Rectal smooth muscle tissue (tissue), 1 donor: ENCODE measurements around the gene CDK2.

Source experiments
- H3K27ac ChIP-seq: one replicate; pipeline ENCODE4 v1.7.0; 2013; ENCODE audit warnings: low read depth, low read length, inconsistent platforms
- H3K27me3 ChIP-seq: one replicate; pipeline ENCODE4 v1.7.0; 2013; ENCODE audit warnings: low read length; ENCODE audit not compliant: control insufficient read depth, insufficient read depth
- H3K36me3 ChIP-seq: one replicate; pipeline ENCODE4 v1.7.0; 2013; ENCODE audit warnings: low read length; ENCODE audit not compliant: control insufficient read depth, insufficient read depth
- H3K4me1 ChIP-seq: one replicate; pipeline ENCODE4 v1.7.0; 2013; ENCODE audit warnings: low read length; ENCODE audit not compliant: control insufficient read depth, insufficient read depth
- H3K4me3 ChIP-seq: one replicate; pipeline ENCODE4 v1.7.0; 2013; ENCODE audit warnings: low read length
- H3K9ac ChIP-seq: one replicate; pipeline ENCODE4 v1.7.0; 2013; ENCODE audit warnings: low read length

Gene CDK2

DNA sequence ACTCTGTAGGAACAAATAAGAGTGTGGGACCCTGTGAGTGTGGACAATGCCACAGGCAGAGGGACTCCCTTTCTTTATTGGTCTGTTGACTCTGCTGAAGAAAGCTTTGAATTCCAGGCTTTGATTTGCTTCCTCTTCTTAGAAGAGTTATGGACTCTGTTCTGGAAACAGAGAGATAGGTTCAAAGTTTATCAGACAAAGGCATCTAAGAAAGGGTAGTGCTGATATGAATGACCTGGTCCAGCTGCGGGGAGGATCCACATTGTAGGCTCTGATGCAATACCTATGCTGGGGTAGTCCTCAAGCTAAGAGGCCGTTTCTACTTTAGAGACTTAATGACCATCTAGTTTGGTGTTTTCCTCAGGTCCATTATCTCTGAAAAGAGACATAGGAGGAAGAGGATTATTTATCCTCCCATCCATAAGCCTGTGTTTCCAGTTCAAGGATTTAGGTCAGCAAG, 43.5 kb downstream of the CDK2 start:
- H3K27ac ChIP-seq: no peak overlapping the region
- peaks cover 3% of the 10 kb centered on the region for H3K4me1 ChIP-seq
- H3K36me3 ChIP-seq: no peaks in the 10 kb centered on the region
- H3K4me3 ChIP-seq: no peak overlapping the region
- H3K9ac ChIP-seq: no peak overlapping the region
- no peaks in the 10 kb centered on the region for H3K27me3 ChIP-seq

DNA sequence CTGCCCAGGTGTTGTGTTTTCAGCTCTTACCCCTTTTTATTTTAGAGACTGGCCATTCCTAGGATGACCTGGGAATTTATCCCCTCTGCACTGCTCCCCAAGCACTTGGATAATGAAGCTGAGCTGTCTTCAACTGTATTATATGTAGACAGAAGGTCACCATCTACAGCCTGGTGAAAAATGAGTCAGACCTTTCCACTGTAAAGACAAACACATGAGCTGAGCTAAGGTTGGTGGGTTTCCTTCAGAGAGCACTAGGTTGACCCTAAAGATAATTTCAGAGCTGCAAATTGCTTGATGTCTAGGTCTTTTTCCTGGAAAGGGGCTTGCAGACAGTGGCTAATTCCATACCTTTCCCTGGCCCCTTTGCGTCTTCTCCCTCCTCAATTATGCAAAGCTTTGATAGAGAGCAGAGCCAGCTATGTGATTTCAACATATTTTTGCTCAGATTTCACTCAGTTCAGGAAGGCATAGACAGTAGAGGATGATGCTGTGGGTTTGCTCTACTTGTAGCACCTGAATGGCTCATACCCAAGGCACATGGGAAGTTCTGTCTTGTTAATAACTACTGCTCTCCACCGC, 45.0 kb downstream of the CDK2 start:
- Histone ChIP-seq H3K27me3 (no peaks in the 10 kb centered on the region), H3K4me1 (peaks cover 3% of the 10 kb centered on the region), H3K9ac (no peak overlapping the region), H3K36me3 (no peaks in the 10 kb centered on the region), H3K27ac (no peak overlapping the region), H3K4me3 (no peak overlapping the region)

DNA sequence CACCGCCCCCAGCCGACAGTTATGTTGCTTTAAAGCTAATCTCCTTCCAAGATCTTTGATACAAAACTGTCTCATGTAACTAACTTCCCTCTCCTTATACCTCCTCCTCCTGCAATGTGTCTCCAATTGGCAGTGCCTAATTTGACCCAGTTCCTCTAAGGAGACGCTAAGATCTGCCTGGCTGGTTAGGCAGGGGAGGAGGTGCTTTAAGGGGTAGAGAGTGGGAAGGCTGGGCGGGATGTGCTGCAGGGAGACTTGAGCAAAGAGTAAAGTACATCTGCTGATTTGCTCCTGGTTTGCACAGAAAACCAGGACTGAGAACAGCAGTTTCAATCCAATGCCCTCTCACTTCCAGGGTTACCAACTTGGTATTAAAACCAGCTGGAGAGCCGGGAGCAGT, 46.9 kb downstream of the CDK2 start:
- H3K9ac ChIP-seq: no peak overlapping the region
- H3K36me3 ChIP-seq: no peaks in the 10 kb centered on the region
- no peaks in the 10 kb centered on the region for H3K27me3 ChIP-seq
- H3K4me1 ChIP-seq: no peaks in the 10 kb centered on the region
- H3K4me3 ChIP-seq: no peak overlapping the region
- H3K27ac ChIP-seq: no peak overlapping the region

DNA sequence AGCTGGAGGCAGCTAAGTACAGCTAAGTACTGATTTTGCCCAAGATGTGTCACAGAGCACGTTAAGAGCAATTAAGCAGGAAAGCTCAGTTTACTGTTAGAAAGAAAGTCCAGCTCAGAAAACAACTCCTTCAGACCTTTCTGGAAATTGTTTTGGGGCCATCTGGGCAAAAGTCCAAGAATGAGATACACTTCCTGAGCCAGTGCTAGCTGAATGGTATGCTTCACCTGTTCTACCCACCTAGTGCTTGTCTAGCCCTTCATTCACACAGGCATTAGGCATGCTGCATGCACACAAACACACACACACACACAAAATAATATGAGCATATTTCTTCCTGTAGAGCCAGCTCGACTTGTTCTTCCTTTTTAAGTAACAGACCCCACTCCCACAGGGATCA, 47.6 kb downstream of the CDK2 start:
- H3K4me1 ChIP-seq: no peaks in the 10 kb centered on the region
- H3K27me3 ChIP-seq: no peaks in the 10 kb centered on the region
- H3K4me3 ChIP-seq: no peak overlapping the region
- H3K9ac ChIP-seq: no peak overlapping the region
- no peaks in the 10 kb centered on the region for H3K36me3 ChIP-seq
- no peak overlapping the region for H3K27ac ChIP-seq

DNA sequence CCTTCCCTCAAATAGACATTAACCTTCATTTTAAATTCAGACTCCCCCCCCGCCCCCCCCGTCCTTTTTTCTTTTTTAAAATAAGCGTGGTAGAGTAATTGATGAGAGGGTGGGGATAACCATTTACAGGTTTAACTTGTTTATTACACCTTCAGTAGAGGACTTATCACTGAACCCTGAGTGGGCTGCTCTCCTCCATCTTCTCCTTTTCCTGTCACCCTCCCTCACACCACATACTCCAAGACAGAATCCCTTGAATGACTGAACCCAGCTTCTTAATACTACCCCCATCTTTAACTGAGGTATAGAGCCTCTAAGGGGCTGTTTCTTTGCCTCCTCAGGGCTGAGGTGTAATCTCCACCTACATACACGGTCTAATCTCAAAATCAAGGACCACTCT, 50.6 kb downstream of the CDK2 start:
- no peak overlapping the region for H3K9ac ChIP-seq
- peaks cover 15% of the 10 kb centered on the region for H3K4me1 ChIP-seq
- H3K4me3 ChIP-seq: no peak overlapping the region
- H3K36me3 ChIP-seq: no peaks in the 10 kb centered on the region
- H3K27me3 ChIP-seq: no peaks in the 10 kb centered on the region
- H3K27ac ChIP-seq: no peak overlapping the region

DNA sequence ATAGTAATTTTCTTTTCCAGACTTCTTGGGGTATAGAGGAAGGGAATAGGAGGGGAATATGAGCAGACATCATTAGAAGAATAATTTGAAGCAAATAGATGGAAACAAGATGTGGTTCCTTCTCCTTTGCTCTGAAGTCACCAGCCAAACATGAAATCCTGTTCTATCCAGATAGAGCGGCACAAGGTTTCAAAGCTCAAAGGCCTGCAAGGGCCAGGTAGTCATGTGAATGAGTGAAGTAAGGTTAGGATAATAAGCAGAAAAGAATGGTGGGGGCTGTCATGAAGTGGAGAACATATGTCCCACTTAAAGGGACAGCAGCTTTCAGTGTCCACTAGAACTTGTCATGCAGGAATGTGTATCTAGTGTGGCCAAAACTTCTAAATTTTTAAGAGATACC, 51.7 kb downstream of the CDK2 start:
- Histone ChIP-seq H3K4me1 (peaks cover 15% of the 10 kb centered on the region), H3K9ac (no peak overlapping the region), H3K27ac (no peak overlapping the region), H3K4me3 (no peak overlapping the region), H3K36me3 (no peaks in the 10 kb centered on the region), H3K27me3 (no peaks in the 10 kb centered on the region)

DNA sequence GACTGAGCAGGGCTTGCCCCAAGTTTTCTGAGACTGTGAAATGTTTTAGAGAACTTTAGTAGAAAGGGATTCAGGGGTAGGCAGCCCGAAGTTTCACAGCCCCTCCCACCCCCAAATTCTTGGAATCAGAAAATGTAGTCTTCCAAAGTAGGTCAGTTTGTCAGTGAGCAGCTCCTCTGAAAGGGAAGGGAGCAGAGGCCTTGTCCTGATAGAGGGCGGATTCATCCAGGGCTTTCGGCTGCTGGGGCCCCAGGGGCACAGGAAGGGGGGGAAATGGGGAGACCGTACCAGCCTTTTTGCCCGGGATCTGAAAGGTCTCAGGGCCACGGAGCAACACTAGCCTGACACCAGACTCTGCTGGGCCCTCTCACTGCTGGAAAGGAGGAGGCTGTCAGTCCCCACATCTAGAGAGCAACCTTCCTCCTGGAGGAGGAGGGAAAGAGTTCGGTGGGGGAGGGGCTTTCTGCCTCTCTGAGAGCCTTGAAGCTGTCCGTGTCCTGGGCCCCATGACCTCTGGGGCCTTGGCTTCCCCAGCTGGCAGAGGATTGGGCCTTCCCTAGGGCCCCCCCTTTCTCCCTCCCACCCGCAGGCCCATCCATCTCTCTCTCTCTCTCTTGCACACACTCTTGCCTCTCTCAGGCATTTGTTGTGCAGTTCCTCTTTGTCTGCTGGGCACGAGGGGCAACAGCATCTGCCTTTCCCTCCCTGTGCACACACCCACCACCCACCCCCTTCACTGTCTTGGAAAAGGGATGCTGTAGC, 54.0 kb downstream of the CDK2 start, which contains the start of gene IKZF4:
Gene IKZF4, plus strand, starts transcription at position 621 of the 762 bp plus-strand sequence. CDS start 451 bp downstream, outside the sequence.
- Histone ChIP-seq H3K27me3 (no peaks in the 10 kb centered on the region), H3K36me3 (no peaks in the 10 kb centered on the region), H3K27ac (peak within 1 kb of the TSS; percentile 86), H3K4me3 (peak within 1 kb of the TSS; percentile 47), H3K9ac (peak within 1 kb of the TSS; percentile 27), H3K4me1 (peaks cover 15% of the 10 kb centered on the region)

DNA sequence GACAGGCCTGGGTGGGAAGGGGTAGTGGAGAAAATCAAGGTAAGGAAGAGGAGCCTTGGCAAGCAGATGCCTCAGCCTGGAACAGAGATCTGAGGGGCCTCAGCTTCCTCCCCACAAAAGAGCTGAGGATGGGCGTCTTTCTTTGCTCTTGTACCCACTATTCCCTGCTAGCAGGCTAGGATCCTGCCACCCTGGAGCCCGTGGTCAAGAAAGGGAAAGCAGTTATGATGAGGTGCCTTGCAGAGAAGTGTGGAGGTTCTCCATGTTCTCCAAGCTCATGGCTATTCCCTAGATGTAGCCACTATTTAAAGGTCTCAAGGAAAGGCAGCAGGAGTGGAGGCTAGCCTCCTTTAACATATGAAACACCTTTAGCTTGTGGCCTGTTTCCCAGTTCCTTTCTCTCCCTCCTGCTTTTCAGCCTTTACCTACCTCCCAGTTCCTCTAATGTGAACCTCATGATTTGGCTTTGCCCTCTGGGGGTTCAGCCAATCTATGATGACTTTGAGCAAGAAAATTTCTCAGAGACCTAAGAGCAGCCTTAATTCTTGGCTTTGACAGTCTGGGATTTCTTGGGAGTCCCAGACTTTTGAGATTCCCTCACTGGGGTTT, 55.4 kb downstream of the CDK2 start:
- peak overlapping the region; percentile 47 for H3K4me3 ChIP-seq
- H3K27ac ChIP-seq: peak overlapping the region; percentile 86
- peak overlapping the region; percentile 18 for H3K9ac ChIP-seq
- H3K27me3 ChIP-seq: no peaks in the 10 kb centered on the region
- H3K4me1 ChIP-seq: peaks cover 15% of the 10 kb centered on the region
- no peaks in the 10 kb centered on the region for H3K36me3 ChIP-seq
